Measurements from ENCODE around the gene UROC1. TPM values are rescaled to one million over a fixed set of nuclear protein-coding genes. Genes with fewer than 3 reads are reported as not detected.
A peak's percentile ranks its signal among the peaks of the same experiment; 100 is the strongest.

UROC1 gene
- total RNA-seq, 2 donors from 2014 or later = not detected

- H3K27ac ChIP-seq = no peak overlapping the region
- no peak for TF ChIP-seq CTCF (IDR thresholded peaks at IDR 0.05)
- no peaks in the 10 kb centered on the region for H3K9me3 ChIP-seq
- peaks cover 0 to 29% of the 10 kb centered on the region in 2 donors for H3K4me1 ChIP-seq
- no peak overlapping the region for H3K4me3 ChIP-seq
- peaks cover 95% of the 10 kb centered on the region for H3K36me3 ChIP-seq
- DNase-seq (ENCODE audit: low spot score) = no peak
- H3K27me3 ChIP-seq = no peaks in the 10 kb centered on the region
Measured at GRCh38 chr3:126464494-126464893, 53.1 kb downstream of the UROC1 start.

GRCh38 chr3:126464093-126464492, 53.5 kb downstream of the UROC1 start:
- no peak for DNase-seq (ENCODE audit: low spot score)
- no peak overlapping the region for H3K27ac ChIP-seq
- H3K9me3 ChIP-seq = no peaks in the 10 kb centered on the region
- H3K36me3 ChIP-seq = peaks cover 95% of the 10 kb centered on the region
- H3K4me1 ChIP-seq = peaks cover 0 to 25% of the 10 kb centered on the region in 2 donors
- no peaks in the 10 kb centered on the region for H3K27me3 ChIP-seq
- H3K4me3 ChIP-seq = no peak overlapping the region
- no peak for TF ChIP-seq CTCF (IDR thresholded peaks at IDR 0.05)

GRCh38 chr3:126463521-126463920, 54.1 kb downstream of the UROC1 start:
- H3K36me3 ChIP-seq = peaks cover 95% of the 10 kb centered on the region
- no peaks in the 10 kb centered on the region for H3K27me3 ChIP-seq
- H3K27ac ChIP-seq = no peak overlapping the region
- DNase-seq (ENCODE audit: low spot score) = no peak
- peaks cover 0 to 19% of the 10 kb centered on the region in 2 donors for H3K4me1 ChIP-seq
- no peak for TF ChIP-seq CTCF (IDR thresholded peaks at IDR 0.05)
- no peak overlapping the region for H3K4me3 ChIP-seq
- H3K9me3 ChIP-seq = no peaks in the 10 kb centered on the region

DNA sequence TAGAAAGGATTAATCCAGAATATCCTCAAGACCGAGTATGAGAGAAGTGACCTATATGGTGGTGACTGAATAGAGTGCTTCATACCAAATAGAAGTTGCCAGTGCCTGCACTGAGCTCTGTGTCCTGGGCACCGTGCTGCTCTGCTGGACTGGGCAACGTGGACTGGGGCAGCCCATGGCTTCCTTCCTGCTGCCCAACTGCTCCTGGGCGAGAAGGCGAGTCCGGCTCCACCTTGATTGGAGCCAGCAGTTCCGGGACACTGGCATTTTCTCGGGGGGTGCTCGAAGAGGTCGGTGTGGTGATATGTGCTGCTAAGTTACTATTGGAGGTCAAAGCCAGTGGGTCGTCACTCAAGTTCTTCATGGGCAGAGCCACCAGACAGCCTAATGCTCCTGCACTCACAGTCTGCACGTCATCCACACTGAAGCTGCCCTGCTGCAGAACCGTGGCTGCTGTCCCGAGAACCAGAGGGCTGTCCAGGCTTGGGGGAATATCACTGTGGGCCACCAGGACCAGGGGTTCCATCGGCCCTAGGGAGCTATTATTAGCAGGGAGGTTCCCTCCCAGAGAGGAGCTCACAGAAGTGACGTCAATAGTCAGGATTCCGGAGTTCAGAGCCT, 56.0 kb downstream of the UROC1 start:
- no peak for DNase-seq (ENCODE audit: low spot score)
- Histone ChIP-seq H3K4me3 (no peak overlapping the region), H3K27me3 (no peaks in the 10 kb centered on the region), H3K27ac (peak overlapping the region; percentile 27 to 62), H3K36me3 (peaks cover 94% of the 10 kb centered on the region), H3K4me1 (peaks cover 0 to 19% of the 10 kb centered on the region in 2 donors), H3K9me3 (no peaks in the 10 kb centered on the region)
- TF ChIP-seq CTCF (IDR thresholded peaks at IDR 0.05) = no peak

DNA sequence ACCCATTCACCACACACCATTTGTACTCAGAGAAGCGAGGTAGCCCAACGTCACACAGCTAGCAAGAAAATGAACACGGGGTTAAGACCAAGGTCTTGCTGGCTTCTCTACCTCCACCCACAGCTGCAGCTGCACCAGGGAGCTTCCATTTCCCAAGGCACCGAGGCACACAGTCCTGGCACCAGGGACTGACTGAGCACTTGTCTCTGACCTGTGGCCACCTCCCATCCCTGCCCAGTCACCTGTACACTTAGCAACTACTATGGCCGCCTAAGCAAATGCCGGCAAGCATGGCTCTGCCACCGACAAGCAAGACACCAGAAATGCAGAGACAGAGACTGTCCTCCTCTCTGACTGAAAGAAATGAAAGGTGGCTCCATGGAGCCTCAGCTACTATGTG, 57.2 kb downstream of the UROC1 start:
- Histone ChIP-seq H3K4me1 (peaks cover 0 to 25% of the 10 kb centered on the region in 2 donors), H3K36me3 (peaks cover 88% of the 10 kb centered on the region), H3K27ac (no peak overlapping the region)

More for the DNA sequence above, 57.2 kb downstream of the UROC1 start:
- no peaks in the 10 kb centered on the region for H3K27me3 ChIP-seq
- no peaks in the 10 kb centered on the region for H3K9me3 ChIP-seq
- no peak for TF ChIP-seq CTCF (IDR thresholded peaks at IDR 0.05)
- H3K4me3 ChIP-seq = no peak overlapping the region
- DNase-seq (ENCODE audit: low spot score) = no peak

All from right atrium auricular region (tissue), 2 donors.